ENCODE results near the gene CACFD1.

Gene CACFD1

GRCh38 chr9:133502112-133502511 lies 42.3 kb downstream of the CACFD1 start:
- no peak for DNase-seq (ENCODE audit: low spot score)

GRCh38 chr9:133505186-133505830 lies 45.5 kb downstream of the CACFD1 start:
- DNase-seq (ENCODE audit: low spot score) = no peak

- DNase-seq (ENCODE audit: low spot score) = no peak
Observed at GRCh38 chr9:133505901-133506652, 46.3 kb downstream of the CACFD1 start.

- no peak for DNase-seq (ENCODE audit: low spot score)
Observed at GRCh38 chr9:133506653-133507038, 46.9 kb downstream of the CACFD1 start.

GRCh38 chr9:133507246-133507965 lies 47.6 kb downstream of the CACFD1 start:
- no peak for DNase-seq (ENCODE audit: low spot score)

GRCh38 chr9:133508046-133508445 lies 48.3 kb downstream of the CACFD1 start:
- DNase-seq (ENCODE audit: low spot score) = no peak

- peak; percentile 15 for DNase-seq (ENCODE audit: low spot score)
Observed at GRCh38 chr9:133509179-133510083, 49.7 kb downstream of the CACFD1 start.

GRCh38 chr9:133510926-133511505 lies 51.2 kb downstream of the CACFD1 start:
- DNase-seq (ENCODE audit: low spot score) = no peak

- no peak for DNase-seq (ENCODE audit: low spot score)
Observed at GRCh38 chr9:133511607-133512006, 51.8 kb downstream of the CACFD1 start.

GRCh38 chr9:133512253-133513213 lies 52.8 kb downstream of the CACFD1 start:
- DNase-seq (ENCODE audit: low spot score) = no peak

- peak; percentile 40 for DNase-seq (ENCODE audit: low spot score)
Observed at GRCh38 chr9:133513214-133514100, 53.7 kb downstream of the CACFD1 start.

GRCh38 chr9:133514460-133515239 lies 54.9 kb downstream of the CACFD1 start:
- peak; percentile 11 for DNase-seq (ENCODE audit: low spot score)

GRCh38 chr9:133515240-133515610 lies 55.4 kb downstream of the CACFD1 start:
- DNase-seq (ENCODE audit: low spot score) = no peak

- no peak for DNase-seq (ENCODE audit: low spot score)
Observed at GRCh38 chr9:133515615-133516255, 56.0 kb downstream of the CACFD1 start.

- no peak for DNase-seq (ENCODE audit: low spot score)
Observed at GRCh38 chr9:133516256-133516960, 56.6 kb downstream of the CACFD1 start.

GRCh38 chr9:133516961-133517350 lies 57.2 kb downstream of the CACFD1 start:
- DNase-seq (ENCODE audit: low spot score) = no peak

- no peak for DNase-seq (ENCODE audit: low spot score)
Observed at GRCh38 chr9:133517711-133518110, 57.9 kb downstream of the CACFD1 start.

All from hematopoietic multipotent progenitor cell treated with erythropoietin and hydrocortisone succinate and interleukin-3 and kit ligand, for 15 days (in vitro differentiated cells).